Measurements from ENCODE around the gene P4HTM. TPM values are rescaled to one million over a fixed set of nuclear protein-coding genes. Genes with fewer than 3 reads are reported as not detected.

P4HTM gene
- total RNA-seq, 3 donors from 2014 or later, result 29.9 to 59.7 (median 58.7) TPM

DNA sequence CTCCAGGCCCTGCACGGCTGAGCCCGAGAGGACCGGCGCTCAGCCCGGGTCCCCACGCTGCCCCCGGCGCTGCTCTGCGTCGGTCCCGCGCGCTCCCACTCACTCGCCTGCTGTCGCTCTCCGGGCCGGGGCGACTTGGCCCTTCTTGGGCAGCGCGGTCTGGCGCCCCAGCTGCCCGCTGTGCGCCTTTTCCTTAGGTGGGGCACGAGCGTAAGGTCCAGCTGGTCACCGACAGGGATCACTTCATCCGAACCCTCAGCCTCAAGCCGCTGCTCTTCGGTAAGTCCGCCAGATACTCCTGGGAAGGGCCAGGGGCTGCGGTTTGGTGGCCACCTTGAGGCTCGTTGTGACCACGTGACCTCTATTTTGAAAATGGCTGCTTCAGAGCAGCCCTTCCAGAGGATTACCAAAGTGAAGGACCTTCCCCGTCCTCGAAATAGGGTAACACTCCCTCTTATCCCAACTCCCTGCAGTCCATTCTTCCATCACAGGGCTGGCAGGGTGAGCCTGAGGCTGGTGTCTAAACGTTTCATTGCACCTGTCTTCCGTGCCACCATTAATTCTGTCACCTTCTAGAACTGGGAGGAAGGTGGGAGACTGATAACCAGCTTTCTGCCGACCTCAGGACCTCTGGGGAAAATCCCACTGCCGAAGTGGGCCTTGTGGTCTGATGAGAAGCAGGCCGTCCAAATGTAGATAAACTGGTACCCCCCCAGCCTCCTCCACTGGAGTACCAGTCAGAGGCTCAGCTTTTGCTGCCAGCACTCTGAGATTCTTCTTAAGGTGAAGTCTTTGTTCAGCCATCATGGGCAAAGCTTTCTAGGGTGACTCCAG lies 812 bp downstream of the P4HTM start:
- no peak for TF ChIP-seq POLR2A (IDR thresholded peaks at IDR 0.05)
- TF ChIP-seq, protein P1, sequence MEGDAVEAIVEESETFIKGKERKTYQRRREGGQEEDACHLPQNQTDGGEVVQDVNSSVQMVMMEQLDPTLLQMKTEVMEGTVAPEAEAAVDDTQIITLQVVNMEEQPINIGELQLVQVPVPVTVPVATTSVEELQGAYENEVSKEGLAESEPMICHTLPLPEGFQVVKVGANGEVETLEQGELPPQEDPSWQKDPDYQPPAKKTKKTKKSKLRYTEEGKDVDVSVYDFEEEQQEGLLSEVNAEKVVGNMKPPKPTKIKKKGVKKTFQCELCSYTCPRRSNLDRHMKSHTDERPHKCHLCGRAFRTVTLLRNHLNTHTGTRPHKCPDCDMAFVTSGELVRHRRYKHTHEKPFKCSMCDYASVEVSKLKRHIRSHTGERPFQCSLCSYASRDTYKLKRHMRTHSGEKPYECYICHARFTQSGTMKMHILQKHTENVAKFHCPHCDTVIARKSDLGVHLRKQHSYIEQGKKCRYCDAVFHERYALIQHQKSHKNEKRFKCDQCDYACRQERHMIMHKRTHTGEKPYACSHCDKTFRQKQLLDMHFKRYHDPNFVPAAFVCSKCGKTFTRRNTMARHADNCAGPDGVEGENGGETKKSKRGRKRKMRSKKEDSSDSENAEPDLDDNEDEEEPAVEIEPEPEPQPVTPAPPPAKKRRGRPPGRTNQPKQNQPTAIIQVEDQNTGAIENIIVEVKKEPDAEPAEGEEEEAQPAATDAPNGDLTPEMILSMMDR (IDR thresholded peaks at IDR 0.05), result no peak
- no peak for TF ChIP-seq POLR2AphosphoS5 (IDR thresholded peaks at IDR 0.05)
- Histone ChIP-seq H3K27me3 (no peaks in the 10 kb centered on the region), H3K9me3 (no peaks in the 10 kb centered on the region), H3K4me1 (peaks cover 5 to 7% of the 10 kb centered on the region in 2 donors), H3K36me3 (no peaks in the 10 kb centered on the region), H3K4me3 (peak overlapping the region; percentile 91 to 96 (median 92)), H3K27ac (peak overlapping the region; percentile 90 to 95)
- no peak for DNase-seq (ENCODE audit: low spot score in 2 of 2)
- intact Hi-C loops (cut with DNase I; ENCODE audit: low total_unique reads), result no loop called here

DNA sequence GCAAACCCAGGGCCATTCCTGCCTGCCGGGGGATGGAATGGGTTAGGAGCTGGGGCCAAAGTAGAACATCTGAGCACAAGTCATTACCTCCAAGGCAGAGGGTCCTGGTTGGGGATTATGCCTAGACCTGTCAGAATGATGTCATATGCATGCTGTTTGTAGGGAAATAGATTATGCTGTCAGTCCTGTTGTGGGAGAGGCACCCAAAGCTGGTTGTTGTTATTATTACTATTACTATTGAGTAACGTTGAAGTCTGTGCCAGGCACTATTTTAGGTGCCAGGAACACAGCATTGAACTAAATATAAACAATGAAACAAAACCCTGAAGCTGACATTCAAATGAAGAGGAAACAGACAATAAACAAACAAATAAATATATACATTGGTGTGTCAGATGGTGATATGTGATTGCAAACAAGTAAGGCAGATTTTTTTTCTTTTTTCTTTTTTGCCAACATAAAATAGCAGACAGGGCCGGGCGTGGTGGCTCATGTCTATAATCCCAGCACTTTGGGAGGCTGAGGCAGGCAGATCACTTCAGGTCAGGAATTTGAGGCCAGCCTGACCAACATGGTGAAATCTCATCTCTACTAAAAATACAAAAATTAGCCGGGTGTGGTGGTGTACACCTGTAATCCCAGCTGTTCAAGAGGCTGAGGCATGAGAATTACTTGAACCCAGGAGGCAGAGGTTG lies 2.0 kb downstream of the P4HTM start:
- Histone ChIP-seq H3K4me3 (peak overlapping the region in 2 of 3 donors; percentile 91 to 96), H3K9me3 (no peaks in the 10 kb centered on the region), H3K4me1 (peaks cover 5 to 7% of the 10 kb centered on the region in 2 donors), H3K27ac (peak overlapping the region; percentile 29 to 54), H3K27me3 (no peaks in the 10 kb centered on the region), H3K36me3 (no peaks in the 10 kb centered on the region)
- DNase-seq (ENCODE audit: low spot score in 2 of 2), result no peak
- TF ChIP-seq POLR2A (IDR thresholded peaks at IDR 0.05) (no peak), POLR2AphosphoS5 (IDR thresholded peaks at IDR 0.05) (no peak)
- TF ChIP-seq, protein P1 (IDR thresholded peaks at IDR 0.05), result no peak
- intact Hi-C loops (cut with DNase I; ENCODE audit: low total_unique reads), result no loop called here

DNA sequence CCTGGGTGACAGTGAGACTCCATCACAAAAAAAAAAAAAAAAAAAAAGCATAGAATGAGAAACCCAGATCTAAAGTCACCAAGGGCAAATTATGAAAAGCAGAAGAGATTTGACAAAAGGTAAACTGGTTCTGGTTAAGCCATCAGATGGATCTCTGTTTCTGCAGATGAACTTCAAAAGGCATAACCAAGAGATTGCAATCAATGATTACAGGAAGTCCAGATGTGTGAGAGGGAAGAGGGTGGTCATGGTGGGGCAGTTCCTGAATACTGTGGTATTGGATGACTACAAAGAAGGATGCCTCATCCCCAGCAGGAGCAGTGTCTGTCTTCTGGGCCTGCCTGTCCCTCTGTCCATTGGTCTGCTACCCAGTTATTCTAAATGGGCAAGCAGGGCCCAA lies 3.8 kb downstream of the P4HTM start:
- DNase-seq (ENCODE audit: low spot score in 2 of 2), result no peak
- Histone ChIP-seq H3K9me3 (no peaks in the 10 kb centered on the region), H3K4me1 (peaks cover 4 to 6% of the 10 kb centered on the region in 2 donors), H3K27ac (no peak overlapping the region), H3K36me3 (no peaks in the 10 kb centered on the region), H3K4me3 (no peak overlapping the region), H3K27me3 (no peaks in the 10 kb centered on the region)
- TF ChIP-seq, protein P1 (IDR thresholded peaks at IDR 0.05), result no peak
- TF ChIP-seq POLR2A (IDR thresholded peaks at IDR 0.05), result no peak
- no peak for TF ChIP-seq POLR2AphosphoS5 (IDR thresholded peaks at IDR 0.05)
- intact Hi-C loops (cut with DNase I; ENCODE audit: low total_unique reads), result no loop called here

DNA sequence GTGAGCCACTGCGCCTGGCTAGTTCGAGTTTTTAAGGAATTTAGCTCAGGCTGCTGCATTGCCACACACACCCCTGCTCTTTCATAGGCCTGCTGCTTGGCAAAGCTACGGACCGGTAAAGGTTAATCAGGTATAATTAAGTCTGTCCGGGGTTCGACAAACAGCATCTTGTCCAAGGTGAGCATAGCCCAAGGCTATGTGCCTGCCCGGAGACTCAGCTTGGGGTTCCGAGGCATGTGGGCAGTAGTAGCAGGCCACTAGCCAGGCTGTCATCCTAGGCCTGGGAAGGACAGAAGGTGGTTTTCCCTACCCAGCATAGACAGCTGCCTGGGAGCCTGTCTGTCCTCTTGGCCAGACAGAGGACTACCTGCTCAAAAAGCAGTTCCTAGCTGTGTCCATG lies 6.6 kb downstream of the P4HTM start:
- Histone ChIP-seq H3K27ac (no peak overlapping the region), H3K4me1 (no peaks in the 10 kb centered on the region), H3K36me3 (no peaks in the 10 kb centered on the region), H3K27me3 (no peaks in the 10 kb centered on the region), H3K4me3 (no peak overlapping the region), H3K9me3 (no peaks in the 10 kb centered on the region)
- TF ChIP-seq, protein P1 (IDR thresholded peaks at IDR 0.05), result no peak
- TF ChIP-seq POLR2A (IDR thresholded peaks at IDR 0.05), result no peak
- no peak for TF ChIP-seq POLR2AphosphoS5 (IDR thresholded peaks at IDR 0.05)
- DNase-seq (ENCODE audit: low spot score in 2 of 2), result no peak
- intact Hi-C loops (cut with DNase I; ENCODE audit: low total_unique reads), result no loop called here

DNA sequence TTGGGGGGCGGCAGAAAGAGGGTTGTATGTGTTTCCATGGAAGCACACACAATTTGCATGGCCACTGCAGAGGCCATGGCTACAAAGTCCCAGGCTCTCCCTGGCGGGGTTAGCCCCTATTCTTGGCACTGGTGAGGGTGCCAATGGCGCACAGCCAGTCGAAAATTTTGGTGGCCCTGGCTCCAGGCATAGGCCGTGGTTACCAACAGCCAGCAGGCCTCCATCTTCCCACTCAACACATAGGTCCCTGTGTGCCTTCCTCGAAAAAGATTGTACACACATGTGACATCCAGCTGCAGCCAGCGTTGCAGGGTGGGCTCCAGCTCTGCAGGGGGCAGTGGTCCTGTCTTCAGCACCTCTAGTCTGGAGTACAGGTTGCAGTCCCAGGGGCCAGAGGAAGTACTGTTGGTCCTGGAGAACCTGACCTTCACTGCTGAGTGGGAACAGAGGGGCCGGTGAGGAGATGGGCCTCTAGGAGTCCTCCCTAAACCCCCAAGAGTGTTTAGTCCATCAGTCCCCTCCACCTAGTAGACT lies 7.1 kb downstream of the P4HTM start:
- H3K27me3 ChIP-seq, result no peaks in the 10 kb centered on the region
- intact Hi-C loops (cut with DNase I; ENCODE audit: low total_unique reads), result no loop called here
- H3K9me3 ChIP-seq, result no peaks in the 10 kb centered on the region
- no peak overlapping the region for H3K4me3 ChIP-seq
- no peaks in the 10 kb centered on the region for H3K36me3 ChIP-seq
- TF ChIP-seq, protein P1 (IDR thresholded peaks at IDR 0.05), result no peak
- TF ChIP-seq POLR2A (IDR thresholded peaks at IDR 0.05) (no peak), POLR2AphosphoS5 (IDR thresholded peaks at IDR 0.05) (no peak)
- no peaks in the 10 kb centered on the region for H3K4me1 ChIP-seq
- no peak for DNase-seq (ENCODE audit: low spot score in 2 of 2)
- H3K27ac ChIP-seq, result no peak overlapping the region
